Activated T-cell treated with anti-CD3 and anti-CD28 coated beads, Interleukin-2, amount 50 U/mL, for 24 hours (primary cell): Measurements from ENCODE around the gene CDK17.

Experiments
- DNase-seq: peaks from one replicate; pipeline ENCODE4 v3.0.0-alpha.2; 2020
- H3K27ac Mint-ChIP-seq: 2 replicates; pipeline ENCODE4 v1.8.0; 2020; ENCODE audit warnings: mild to moderate bottlenecking, mixed read lengths
- H3K27me3 Mint-ChIP-seq: 2 replicates; pipeline ENCODE4 v1.8.0; 2020; ENCODE audit warnings: mixed read lengths
- H3K36me3 Mint-ChIP-seq: 2 replicates; pipeline ENCODE4 v1.8.0; 2020; ENCODE audit warnings: low read depth, mixed read lengths
- H3K4me1 Mint-ChIP-seq: 2 replicates; pipeline ENCODE4 v1.8.0; 2020; ENCODE audit warnings: low read depth, mixed read lengths
- H3K4me3 Mint-ChIP-seq: 2 replicates; pipeline ENCODE4 v1.8.0; 2020; ENCODE audit warnings: mild to moderate bottlenecking, moderate library complexity, mixed read lengths
- H3K9me3 Mint-ChIP-seq: 2 replicates; pipeline ENCODE4 v1.8.0; 2020; ENCODE audit warnings: mixed read lengths

The CDK17 gene

DNA sequence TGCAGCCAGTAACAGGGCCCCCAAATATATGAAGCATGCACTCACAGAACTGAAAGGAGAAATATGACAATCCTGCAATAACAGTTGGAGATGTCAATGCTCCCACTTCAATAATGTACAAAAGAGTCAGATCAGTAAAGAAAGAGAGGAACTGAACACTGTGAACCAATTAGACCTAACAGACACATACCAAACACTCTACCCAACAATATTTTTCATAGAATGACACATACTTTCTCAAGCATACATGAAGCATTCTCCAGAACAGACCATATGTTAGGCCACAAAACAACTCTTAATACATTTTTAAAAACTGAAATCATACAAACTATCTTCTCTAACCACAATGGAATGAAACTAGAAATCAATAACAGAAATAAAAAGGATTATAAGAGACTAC, 125.9 kb downstream of the CDK17 start:
- peaks cover 33% of the 10 kb centered on the region for H3K4me1 Mint-ChIP-seq
- peaks cover 84% of the 10 kb centered on the region for H3K36me3 Mint-ChIP-seq
- H3K4me3 Mint-ChIP-seq = no peak overlapping the region
- no peak for DNase-seq
- H3K9me3 Mint-ChIP-seq = no peaks in the 10 kb centered on the region
- peak overlapping the region; percentile 83 for H3K27ac Mint-ChIP-seq
- no peaks in the 10 kb centered on the region for H3K27me3 Mint-ChIP-seq

- Mint-ChIP-seq H3K9me3 (no peaks in the 10 kb centered on the region), H3K4me3 (no peak overlapping the region), H3K27me3 (no peaks in the 10 kb centered on the region), H3K27ac (peak overlapping the region; percentile 10), H3K36me3 (peaks cover 88% of the 10 kb centered on the region), H3K4me1 (peaks cover 52% of the 10 kb centered on the region)
- no peak for DNase-seq
Measured at GRCh38 chr12:96271469-96272199, 128.6 kb downstream of the CDK17 start.

GRCh38 chr12:96266238-96266637, 134.0 kb downstream of the CDK17 start:
- H3K4me1 Mint-ChIP-seq = peaks cover 28% of the 10 kb centered on the region
- H3K36me3 Mint-ChIP-seq = peaks cover 90% of the 10 kb centered on the region
- H3K4me3 Mint-ChIP-seq = no peak overlapping the region
- peak overlapping the region; percentile 67 for H3K27ac Mint-ChIP-seq
- no peak for DNase-seq
- H3K27me3 Mint-ChIP-seq = no peaks in the 10 kb centered on the region
- H3K9me3 Mint-ChIP-seq = no peaks in the 10 kb centered on the region

DNA sequence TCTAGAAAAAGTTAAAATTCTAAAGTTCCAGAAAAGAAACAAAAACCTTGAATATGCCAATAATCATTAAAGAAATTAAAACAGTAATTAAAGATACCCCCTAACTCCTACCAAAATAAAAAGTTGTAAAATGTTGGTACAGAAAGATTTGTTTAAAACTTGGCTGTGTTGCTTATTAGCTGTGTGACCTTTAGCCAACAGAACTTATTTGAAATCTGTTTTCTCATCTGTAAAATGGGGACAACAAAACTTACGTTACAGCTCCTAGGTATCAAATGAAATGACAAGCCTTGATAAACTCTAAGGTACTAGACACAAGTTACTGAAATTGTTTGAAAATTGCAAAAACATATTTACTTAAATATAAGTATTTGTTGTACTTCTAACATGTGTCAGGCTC, 134.4 kb downstream of the CDK17 start:
- H3K36me3 Mint-ChIP-seq = peaks cover 90% of the 10 kb centered on the region
- H3K4me3 Mint-ChIP-seq = no peak overlapping the region
- peaks cover 32% of the 10 kb centered on the region for H3K4me1 Mint-ChIP-seq
- DNase-seq = no peak
- no peaks in the 10 kb centered on the region for H3K27me3 Mint-ChIP-seq
- H3K27ac Mint-ChIP-seq = peak overlapping the region; percentile 67
- H3K9me3 Mint-ChIP-seq = no peaks in the 10 kb centered on the region

DNA sequence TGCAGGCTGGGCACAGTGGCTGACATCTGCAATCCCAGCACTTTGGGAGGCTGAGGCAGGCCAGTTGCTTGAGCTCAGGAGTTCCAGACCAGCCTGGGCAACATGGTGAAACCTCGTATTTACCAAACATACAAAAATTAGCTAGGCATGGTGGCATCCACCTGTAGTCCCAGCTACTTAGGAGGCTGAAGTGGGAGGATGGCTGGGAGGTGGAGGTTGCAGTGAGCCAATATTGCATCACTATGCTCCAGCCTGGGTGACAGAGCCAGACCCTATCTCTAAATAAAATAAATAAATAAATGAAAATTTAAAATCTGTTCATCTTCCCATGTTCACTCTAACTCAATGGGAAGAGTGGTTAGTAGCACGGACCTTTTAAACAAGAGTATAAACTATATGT, 134.8 kb downstream of the CDK17 start:
- DNase-seq = no peak
- Mint-ChIP-seq H3K36me3 (peaks cover 90% of the 10 kb centered on the region), H3K4me3 (no peak overlapping the region), H3K27ac (peak overlapping the region; percentile 62), H3K27me3 (no peaks in the 10 kb centered on the region), H3K9me3 (no peaks in the 10 kb centered on the region), H3K4me1 (peaks cover 32% of the 10 kb centered on the region)

DNA sequence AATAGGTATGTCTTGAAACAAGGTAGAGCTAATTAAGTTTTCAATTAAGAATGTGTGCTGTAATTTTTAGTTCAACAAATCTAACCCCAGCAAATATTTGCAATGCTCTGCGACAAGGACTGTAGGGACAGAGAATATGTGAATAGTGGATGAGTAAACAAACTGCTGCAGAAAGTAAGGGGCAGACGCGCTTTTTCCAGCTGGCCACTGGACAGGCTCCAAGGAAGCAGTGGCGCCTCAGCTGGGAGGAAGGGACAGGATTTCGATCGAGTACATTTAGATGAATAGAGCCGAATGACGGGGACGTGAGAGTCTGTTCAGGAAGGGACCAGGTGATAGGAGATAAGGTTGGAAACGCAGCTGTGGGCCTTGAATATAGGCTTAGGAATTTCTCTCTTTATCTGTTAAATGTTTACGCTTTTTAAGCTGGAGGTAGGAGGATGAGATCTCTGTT, 136.8 kb downstream of the CDK17 start:
- Mint-ChIP-seq H3K27ac (peak overlapping the region; percentile 30), H3K27me3 (no peaks in the 10 kb centered on the region), H3K4me3 (no peak overlapping the region), H3K9me3 (no peaks in the 10 kb centered on the region), H3K36me3 (peaks cover 87% of the 10 kb centered on the region), H3K4me1 (peaks cover 24% of the 10 kb centered on the region)
- no peak for DNase-seq

- no peak for DNase-seq
- Mint-ChIP-seq H3K27me3 (no peaks in the 10 kb centered on the region), H3K4me1 (peaks cover 12% of the 10 kb centered on the region), H3K36me3 (peaks cover 72% of the 10 kb centered on the region), H3K9me3 (no peaks in the 10 kb centered on the region), H3K4me3 (no peak overlapping the region), H3K27ac (peak overlapping the region; percentile 78)
Measured at GRCh38 chr12:96261557-96261956, 138.7 kb downstream of the CDK17 start.

GRCh38 chr12:96260644-96261043, 139.6 kb downstream of the CDK17 start:
- Mint-ChIP-seq H3K36me3 (peaks cover 65% of the 10 kb centered on the region), H3K27me3 (no peaks in the 10 kb centered on the region), H3K9me3 (no peaks in the 10 kb centered on the region), H3K4me1 (peaks cover 10% of the 10 kb centered on the region), H3K27ac (peak overlapping the region; percentile 78), H3K4me3 (no peak overlapping the region)
- no peak for DNase-seq

- Mint-ChIP-seq H3K4me3 (no peak overlapping the region), H3K27ac (peak overlapping the region; percentile 78), H3K36me3 (peaks cover 63% of the 10 kb centered on the region), H3K4me1 (peaks cover 10% of the 10 kb centered on the region), H3K27me3 (no peaks in the 10 kb centered on the region), H3K9me3 (no peaks in the 10 kb centered on the region)
- no peak for DNase-seq
Measured at GRCh38 chr12:96260231-96260630, 140.0 kb downstream of the CDK17 start.

DNA sequence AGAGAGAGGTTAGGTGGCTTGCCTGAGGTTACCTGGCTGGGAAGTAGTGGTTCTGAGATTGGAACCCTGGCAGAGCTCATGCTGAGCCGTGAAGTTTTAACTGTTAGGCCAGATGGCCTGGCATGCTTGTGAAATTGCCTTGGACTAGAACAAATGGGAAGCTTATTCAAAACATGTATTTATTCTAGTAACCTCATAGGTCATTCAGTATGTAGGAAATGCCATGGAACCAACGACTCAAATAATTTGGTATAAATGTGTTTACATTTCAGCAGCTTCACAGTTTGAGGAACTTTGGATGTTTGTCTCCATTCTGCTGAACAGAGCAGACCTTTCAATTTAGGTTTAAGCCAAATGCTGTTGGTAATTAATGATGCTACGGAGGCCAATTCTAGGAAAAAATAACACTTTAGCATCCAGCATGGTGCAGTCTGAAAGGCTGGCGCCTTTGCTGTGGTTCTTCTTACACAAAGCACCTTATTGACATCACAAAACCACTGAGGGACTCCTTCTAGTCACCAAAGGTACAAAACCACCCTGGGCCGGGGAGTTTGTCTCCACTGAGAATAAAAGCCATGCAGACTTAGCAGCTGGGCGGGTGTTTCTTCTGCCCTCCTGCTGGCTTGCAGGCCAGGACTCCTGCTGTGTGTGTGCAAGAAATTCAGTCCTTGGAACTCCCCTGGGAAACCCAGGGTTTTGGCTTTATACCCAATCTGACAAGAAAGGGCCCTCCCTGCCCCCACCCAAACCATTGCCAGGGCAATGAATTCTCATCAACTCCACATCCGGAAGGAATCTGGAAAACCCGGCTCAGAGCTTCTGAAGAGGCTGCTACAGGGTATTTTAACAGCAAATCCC, 141.9 kb downstream of the CDK17 start:
- H3K4me1 Mint-ChIP-seq = peaks cover 11% of the 10 kb centered on the region

DNA sequence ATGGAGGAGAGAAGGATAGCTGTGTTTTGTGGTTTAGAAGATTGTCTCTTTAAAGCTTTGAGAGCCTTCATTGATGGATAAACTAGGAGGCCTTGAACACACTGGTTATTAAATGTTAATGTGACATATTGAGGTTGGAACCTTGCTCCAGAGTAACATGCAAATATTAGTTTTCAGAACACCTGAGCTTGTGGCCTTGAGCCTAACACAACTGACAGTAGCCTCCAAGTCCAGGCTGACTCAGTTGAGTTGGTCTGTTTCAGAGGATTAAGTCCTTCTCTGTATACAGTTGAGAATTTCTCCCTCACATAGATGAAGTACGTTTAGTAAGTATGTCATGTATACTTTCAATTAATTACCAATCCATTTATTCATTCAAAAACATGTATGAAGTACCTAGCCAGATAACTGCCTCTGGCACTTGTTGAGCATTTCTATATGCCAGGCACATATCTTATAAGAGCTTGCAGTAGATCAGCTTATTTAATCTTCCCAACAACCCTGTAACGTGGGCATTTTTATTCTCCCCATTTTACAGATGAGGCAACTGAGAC, 142.6 kb downstream of the CDK17 start:
- Mint-ChIP-seq H3K4me3 (no peak overlapping the region), H3K4me1 (peaks cover 12% of the 10 kb centered on the region)

More for the DNA sequence above, 141.9 kb downstream of the CDK17 start:
- peaks cover 51% of the 10 kb centered on the region for H3K36me3 Mint-ChIP-seq
- H3K9me3 Mint-ChIP-seq = no peaks in the 10 kb centered on the region
- no peaks in the 10 kb centered on the region for H3K27me3 Mint-ChIP-seq
- DNase-seq = no peak
- H3K4me3 Mint-ChIP-seq = no peak overlapping the region
- no peak overlapping the region for H3K27ac Mint-ChIP-seq

DNA sequence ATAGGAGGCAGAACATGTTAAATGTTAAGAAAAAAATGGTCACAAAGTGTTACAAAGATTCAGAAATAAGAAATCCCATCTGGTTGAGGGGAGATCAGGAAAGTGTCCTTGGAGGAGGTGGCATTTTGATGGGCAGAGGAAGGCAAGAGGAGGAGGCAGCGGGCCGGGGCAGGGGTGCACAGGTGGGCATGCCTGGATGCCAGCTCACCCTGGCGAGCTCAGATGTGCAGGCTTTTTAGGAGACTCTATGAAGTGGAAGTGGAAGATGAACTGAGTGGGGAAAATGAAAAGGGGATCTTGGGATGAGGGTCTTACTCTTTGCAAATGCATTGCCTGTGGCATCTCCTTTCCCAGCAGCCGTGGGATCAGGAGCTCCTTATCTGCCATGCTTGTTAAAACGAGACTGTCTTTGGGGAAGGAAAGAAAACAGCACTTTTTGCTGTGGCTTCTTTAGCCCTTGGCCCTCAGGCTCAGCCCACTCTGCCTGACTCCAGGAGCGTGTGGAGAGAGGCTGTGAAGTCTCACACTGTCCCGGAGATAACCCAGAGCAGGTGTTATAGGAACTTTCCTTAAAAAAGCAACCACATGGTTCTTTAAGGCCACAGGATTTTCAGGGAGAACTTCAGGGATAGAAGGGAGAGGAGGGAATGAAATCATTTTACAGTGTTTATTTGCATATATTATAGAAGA, 143.4 kb downstream of the CDK17 start:
- DNase-seq = no peak
- Mint-ChIP-seq H3K4me3 (no peak overlapping the region), H3K36me3 (peaks cover 51% of the 10 kb centered on the region), H3K27me3 (no peaks in the 10 kb centered on the region), H3K27ac (no peak overlapping the region), H3K4me1 (peaks cover 16% of the 10 kb centered on the region), H3K9me3 (no peaks in the 10 kb centered on the region)

More for the DNA sequence above, 142.6 kb downstream of the CDK17 start:
- Mint-ChIP-seq H3K27me3 (no peaks in the 10 kb centered on the region), H3K9me3 (no peaks in the 10 kb centered on the region), H3K36me3 (peaks cover 51% of the 10 kb centered on the region), H3K27ac (no peak overlapping the region)
- DNase-seq = no peak

GRCh38 chr12:96255077-96255476, 145.2 kb downstream of the CDK17 start:
- H3K36me3 Mint-ChIP-seq = peaks cover 52% of the 10 kb centered on the region
- H3K27me3 Mint-ChIP-seq = no peaks in the 10 kb centered on the region
- H3K9me3 Mint-ChIP-seq = no peaks in the 10 kb centered on the region
- DNase-seq = no peak
- H3K4me1 Mint-ChIP-seq = peaks cover 26% of the 10 kb centered on the region
- H3K27ac Mint-ChIP-seq = no peak overlapping the region
- H3K4me3 Mint-ChIP-seq = no peak overlapping the region

DNA sequence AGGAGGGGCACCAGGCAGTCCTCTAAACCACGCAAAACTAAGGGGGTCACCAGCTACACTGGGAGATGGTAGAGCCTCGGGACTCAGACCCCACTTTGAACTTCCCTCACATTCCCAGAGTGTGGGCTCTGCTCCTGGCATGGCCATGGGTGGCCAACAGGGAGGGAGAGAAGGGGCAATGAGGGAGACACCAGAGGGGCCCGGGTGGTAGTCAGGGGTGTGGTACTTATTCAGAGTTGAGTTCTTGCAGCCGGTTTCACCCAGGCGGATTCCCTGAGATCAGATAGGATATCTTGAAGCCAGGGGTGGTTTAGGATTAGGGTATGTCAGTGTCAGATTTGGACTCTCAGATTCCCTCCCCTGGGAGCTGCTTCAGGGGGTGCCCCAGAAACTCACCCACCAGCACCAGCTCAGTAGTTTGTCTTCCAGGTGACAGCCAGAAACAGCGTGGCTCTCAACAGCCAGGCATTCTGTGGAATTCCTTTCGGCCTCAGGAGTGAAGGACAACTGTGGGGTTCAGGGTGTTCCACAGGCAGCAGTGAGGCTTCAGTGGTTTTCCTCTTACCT, 150.0 kb downstream of the CDK17 start:
- Mint-ChIP-seq H3K9me3 (no peaks in the 10 kb centered on the region), H3K4me3 (no peak overlapping the region), H3K27ac (peak overlapping the region; percentile 79), H3K4me1 (peaks cover 49% of the 10 kb centered on the region), H3K27me3 (no peaks in the 10 kb centered on the region), H3K36me3 (peaks cover 86% of the 10 kb centered on the region)
- no peak for DNase-seq
